HCT116 (cell line): ENCODE measurements around the gene GPX3. TPM values are rescaled to one million over a fixed set of nuclear protein-coding genes. Genes with fewer than 3 reads are reported as not detected.

Experiments
- ATAC-seq: fragments of 200-7000 bp; cut with Tn5 transposase; 2 replicates; pipeline ENCODE4 v1.9.1; 2020; ENCODE audit warnings: mild to moderate bottlenecking, moderate library complexity
- BruUV-seq: library from RNA; stranded (reverse); fragments of 400-500 nt; replicated peaks from 2 replicates; lab custom pipeline; 2021; lab: Mats Ljungman, UMichigan
- CTCF ChIA-PET: fragments of 300-600 bp; sonication (Branson Sonifier 250); formaldehyde crosslinking; loops from one replicate; lab custom pipeline; 2021; ENCODE audit warnings: antibody characterized with exemption; lab: Charles Lee
- POLR2A ChIA-PET: fragments of 300-600, 350-600 bp; sonication (Branson Sonifier 250); formaldehyde crosslinking; loops from one replicate; lab custom pipeline; 2021; ENCODE audit warnings: antibody characterized with exemption; lab: Charles Lee
- RAD21 ChIA-PET, 2 experiments: fragments of 300-600 bp; sonication (Branson Sonifier 250); formaldehyde crosslinking; loops; one replicate each; lab custom pipeline; 2023; ENCODE audit warnings: low total read pairs in 2 of 2; ENCODE audit not compliant: uncharacterized antibody in 2 of 2, unreplicated experiment in 2 of 2, low non-redundant PET in 1 of 2; lab: Charles Lee
- DNase-seq: peaks from one replicate; pipeline ENCODE4 v3.0.0-alpha.2; 2010; ENCODE audit warnings: low read depth, low spot score
- H2AFZ ChIP-seq: fragments of 200-600 bp; shearing (Covaris generic), sonication (generic); 2 replicates; pipeline ENCODE4 v1.6.1; 2017; ENCODE audit warnings: low read depth, mixed run types, mixed read lengths, antibody characterized with exemption, low read length; ENCODE audit not compliant: poor library complexity, severe bottlenecking
- H3K27ac ChIP-seq: 2 replicates; pipeline ENCODE4 v1.5.1; 2012; ENCODE audit warnings: low read depth, low read length
- H3K27me3 ChIP-seq: fragments of 200-600 bp; sonication (generic); 2 replicates; pipeline ENCODE4 v1.6.1; 2016; ENCODE audit warnings: mixed run types, low read length, mixed read lengths; ENCODE audit not compliant: insufficient read depth
- H3K36me3 ChIP-seq, 2 experiments: fragments of 200-500 bp in 1 of 2; fragments of 200-600 bp in 1 of 2; sonication (Bioruptor generic) in 1 of 2; sonication (generic) in 1 of 2; 2 replicates each; pipeline versions ENCODE4 v1.5.1 to v1.6.1; 2014 to 2016; ENCODE audit warnings: low read length in 2 of 2, inconsistent platforms in 1 of 2, mixed read lengths in 1 of 2, mixed run types in 1 of 2; ENCODE audit not compliant: insufficient read depth in 2 of 2, control insufficient read depth in 1 of 2
- H3K4me1 ChIP-seq, 2 experiments: fragments of 200-600 bp in 1 of 2; sonication (generic) in 1 of 2; 2 replicates each; pipeline versions ENCODE4 v1.5.1 to v1.6.1; 2012 to 2017; ENCODE audit warnings: low read length in 2 of 2, inconsistent platforms in 1 of 2, mild to moderate bottlenecking in 1 of 2, mixed read lengths in 1 of 2, mixed run types in 1 of 2, moderate library complexity in 1 of 2; ENCODE audit not compliant: insufficient read depth in 2 of 2, control insufficient read depth in 1 of 2
- H3K4me2 ChIP-seq: fragments of 200-600 bp; sonication (generic); 2 replicates; pipeline ENCODE4 v1.6.1; 2017; ENCODE audit warnings: mixed run types, low read length, mixed read lengths
- H3K4me3 ChIP-seq, 2 experiments: fragments of 200-600 bp in 1 of 2; sonication (generic) in 1 of 2; replicated peaks in 1 of 2; 2 replicates each; pipeline ENCODE4 v1.5.1; 2011 to 2016; ENCODE audit warnings: low read length in 2 of 2, control low read depth in 1 of 2, low read depth in 1 of 2, mild to moderate bottlenecking in 1 of 2, mixed read lengths in 1 of 2, mixed run types in 1 of 2
- H3K79me2 ChIP-seq: fragments of 200-600 bp; sonication (generic); 2 replicates; pipeline ENCODE4 v1.6.1; 2017; ENCODE audit warnings: mild to moderate bottlenecking, mixed run types, low read length, moderate library complexity, mixed read lengths; ENCODE audit not compliant: insufficient read depth
- H3K9ac ChIP-seq: fragments of 200-600 bp; sonication (generic); 2 replicates; pipeline ENCODE4 v1.6.1; 2016; ENCODE audit warnings: low read length, mixed read lengths
- H3K9me2 ChIP-seq: fragments of 200-600 bp; sonication (generic), shearing (Covaris generic); 2 replicates; pipeline ENCODE4 v1.6.1; 2017; ENCODE audit warnings: mixed run types, mild to moderate bottlenecking, moderate library complexity; ENCODE audit not compliant: insufficient read depth
- H3K9me3 ChIP-seq, 2 experiments: fragments of 200-500 bp in 1 of 2; fragments of 200-600 bp in 1 of 2; sonication (Bioruptor generic) in 1 of 2; sonication (generic) in 1 of 2; 2 replicates each; pipeline ENCODE4 v1.6.1; 2014 to 2017; ENCODE audit warnings: low read length in 2 of 2, mixed read lengths in 2 of 2, inconsistent platforms in 1 of 2, low read depth in 1 of 2, mild to moderate bottlenecking in 1 of 2, mixed run types in 1 of 2, moderate library complexity in 1 of 2; ENCODE audit not compliant: control insufficient read depth in 1 of 2, insufficient read depth in 1 of 2
- H4K20me1 ChIP-seq: fragments of 200-600 bp; sonication (generic), shearing (Covaris generic); 2 replicates; pipeline ENCODE4 v1.6.1; 2017; ENCODE audit warnings: mixed run types, mild to moderate bottlenecking, moderate library complexity; ENCODE audit not compliant: insufficient read depth
- EZH2phosphoT487 ChIP-seq: fragments of 200-600 bp; IDR thresholded peaks from 2 replicates; pipeline ENCODE4 v1.6.1; 2018; ENCODE audit warnings: antibody characterized with exemption, borderline replicate concordance
- RAD21 ChIP-seq: IDR thresholded peaks from 2 replicates; pipeline ENCODE4 v1.6.1; 2012; ENCODE audit warnings: low read depth, mild to moderate bottlenecking
- SP1 ChIP-seq: IDR thresholded peaks from 2 replicates; pipeline ENCODE4 v1.6.1; 2012; ENCODE audit warnings: low read depth
- SRF ChIP-seq: IDR thresholded peaks from 2 replicates; pipeline ENCODE4 v1.6.1; 2012; ENCODE audit warnings: low read depth
- TCF7L2 ChIP-seq: IDR thresholded peaks from 2 replicates; pipeline ENCODE4 v1.7.0; 2011; ENCODE audit warnings: borderline replicate concordance, inconsistent platforms; ENCODE audit not compliant: insufficient read depth, insufficient read length; ENCODE audit errors: extremely low read depth
- ZFX ChIP-seq: fragments of 450-650 bp; IDR thresholded peaks from 2 replicates; pipeline ENCODE4 v1.6.1; 2017
- intact Hi-C: fragments of 100-400 bp; cut with micrococcal nuclease; formaldehyde crosslinking; loops from 2 replicates; pipeline ENCODE4 v1.10.0; 2022
- total RNA-seq: library from RNA; stranded (reverse); gene quantifications from one replicate; pipeline ENCODE4 v1.2.1, GENCODE V29; 2021; ENCODE audit not compliant: unreplicated experiment
- TF ChIP-seq, protein P1 (sequence below), 3 experiments: fragments of 200-600 bp in 1 of 3; sonication (generic) in 1 of 3; IDR thresholded peaks in 2 of 3; conservative IDR thresholded peaks in 1 of 3; 2 replicates each; pipeline ENCODE4 v1.5.1; 2012 to 2017; ENCODE audit warnings: low read depth in 2 of 3, low read length in 2 of 3, antibody characterized with exemption in 1 of 3, borderline replicate concordance in 1 of 3, control low read depth in 1 of 3, mild to moderate bottlenecking in 1 of 3, mixed read lengths in 1 of 3, mixed run types in 1 of 3, moderate library complexity in 1 of 3; ENCODE audit not compliant: insufficient read depth in 1 of 3
- TF ChIP-seq, protein P2 (sequence below): IDR thresholded peaks from 2 replicates; pipeline ENCODE4 v1.6.1; 2012; ENCODE audit warnings: low read depth
- TF ChIP-seq, protein P3 (sequence below): IDR thresholded peaks from 2 replicates; pipeline ENCODE4 v1.6.1; 2011; ENCODE audit warnings: mild to moderate bottlenecking, low read length, moderate library complexity; ENCODE audit not compliant: insufficient replicate concordance; ENCODE audit errors: extremely low read depth

Gene GPX3
- total RNA-seq, 1 experiment from 2014 or later: 0.96 TPM

DNA sequence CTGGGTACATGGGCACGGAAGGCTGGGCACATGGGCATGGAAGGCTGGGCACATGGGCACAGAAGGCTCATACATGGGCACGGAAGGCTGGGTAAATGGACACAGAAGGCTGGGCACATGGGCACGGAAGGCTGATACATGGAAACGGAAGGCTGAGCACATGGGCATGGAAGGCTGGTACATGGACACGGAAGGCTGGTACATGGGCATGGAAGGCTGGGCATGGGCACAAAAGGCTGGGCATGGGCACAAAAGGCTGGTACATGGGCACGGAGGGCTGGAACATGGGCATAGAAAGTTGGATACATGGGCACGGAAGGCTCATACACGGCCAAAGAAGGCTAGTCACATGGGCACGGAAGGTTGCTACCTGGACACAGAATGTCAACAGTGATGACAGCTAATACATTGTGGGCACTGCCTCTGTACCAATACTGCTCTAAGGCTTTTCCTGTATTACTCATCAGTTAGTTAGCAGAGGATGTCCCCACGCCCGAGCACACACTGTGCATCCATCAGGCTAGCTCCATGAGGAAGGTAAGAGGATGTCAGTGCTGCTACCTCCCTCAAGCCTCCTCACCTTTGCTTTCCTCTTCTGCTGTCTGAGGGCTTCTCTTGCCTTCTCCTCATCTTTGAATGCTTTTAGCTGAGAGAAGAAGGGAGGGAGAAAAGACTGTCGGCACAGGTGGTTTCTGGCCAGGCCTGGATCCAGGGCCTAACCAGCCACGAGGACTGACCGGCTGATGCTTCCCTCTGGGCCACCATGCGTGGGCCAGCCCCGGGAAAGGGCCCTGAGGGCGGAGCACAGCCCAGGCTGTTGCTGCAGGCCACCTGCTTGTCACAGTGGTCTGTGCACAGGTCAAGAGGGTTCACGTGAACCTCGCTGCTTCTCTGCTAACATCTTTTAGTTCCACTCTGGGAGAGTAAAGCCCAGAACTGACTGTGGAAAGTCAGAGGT, 14.3 kb downstream of the GPX3 start:
- intact Hi-C loops: no loop called here
- Histone ChIP-seq H3K4me2 (no peak overlapping the region), H3K4me1 (peaks cover 0 to 33% of the 10 kb centered on the region in 2 experiments; a peak in 3 of 4 replicates), H2AFZ (no peak overlapping the region), H3K36me3 (peaks cover 10 to 15% of the 10 kb centered on the region in 2 experiments; a peak in 2 of 4 replicates), H3K27me3 (no peaks in the 10 kb centered on the region), H3K9ac (no peak overlapping the region), H3K9me2 (no peaks in the 10 kb centered on the region), H4K20me1 (no peaks in the 10 kb centered on the region), H3K4me3 (no peak overlapping the region), H3K79me2 (no peaks in the 10 kb centered on the region), H3K27ac (no peak overlapping the region), H3K9me3 (no peaks in the 10 kb centered on the region)
- BruUV-seq: no TSS peak
- CTCF ChIA-PET: interaction anchor here (2.0 kb wide), 1 partner anchor 17 kb away, joined by 6 read pairs; no protein-coding TSS in a partner anchor
- RAD21 ChIA-PET: no interaction called here
- DNase-seq (no peak), ATAC-seq (no peak)
- TF ChIP-seq, protein P1, sequence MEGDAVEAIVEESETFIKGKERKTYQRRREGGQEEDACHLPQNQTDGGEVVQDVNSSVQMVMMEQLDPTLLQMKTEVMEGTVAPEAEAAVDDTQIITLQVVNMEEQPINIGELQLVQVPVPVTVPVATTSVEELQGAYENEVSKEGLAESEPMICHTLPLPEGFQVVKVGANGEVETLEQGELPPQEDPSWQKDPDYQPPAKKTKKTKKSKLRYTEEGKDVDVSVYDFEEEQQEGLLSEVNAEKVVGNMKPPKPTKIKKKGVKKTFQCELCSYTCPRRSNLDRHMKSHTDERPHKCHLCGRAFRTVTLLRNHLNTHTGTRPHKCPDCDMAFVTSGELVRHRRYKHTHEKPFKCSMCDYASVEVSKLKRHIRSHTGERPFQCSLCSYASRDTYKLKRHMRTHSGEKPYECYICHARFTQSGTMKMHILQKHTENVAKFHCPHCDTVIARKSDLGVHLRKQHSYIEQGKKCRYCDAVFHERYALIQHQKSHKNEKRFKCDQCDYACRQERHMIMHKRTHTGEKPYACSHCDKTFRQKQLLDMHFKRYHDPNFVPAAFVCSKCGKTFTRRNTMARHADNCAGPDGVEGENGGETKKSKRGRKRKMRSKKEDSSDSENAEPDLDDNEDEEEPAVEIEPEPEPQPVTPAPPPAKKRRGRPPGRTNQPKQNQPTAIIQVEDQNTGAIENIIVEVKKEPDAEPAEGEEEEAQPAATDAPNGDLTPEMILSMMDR (IDR thresholded peaks at IDR 0.05 in 2 of 3, conservative IDR thresholded peaks at IDR 0.05 in 1 of 3; ENCODE audit: borderline replicate concordance in 1 of 3, insufficient read depth in 1 of 3, low read depth in 2 of 3, low read length in 2 of 3): no peak
- TF ChIP-seq SRF (no peak), SP1 (no peak), RAD21 (no peak), EZH2phosphoT487 (no peak), TCF7L2 (no peak), ZFX (no peak)
- TF ChIP-seq, protein P2, sequence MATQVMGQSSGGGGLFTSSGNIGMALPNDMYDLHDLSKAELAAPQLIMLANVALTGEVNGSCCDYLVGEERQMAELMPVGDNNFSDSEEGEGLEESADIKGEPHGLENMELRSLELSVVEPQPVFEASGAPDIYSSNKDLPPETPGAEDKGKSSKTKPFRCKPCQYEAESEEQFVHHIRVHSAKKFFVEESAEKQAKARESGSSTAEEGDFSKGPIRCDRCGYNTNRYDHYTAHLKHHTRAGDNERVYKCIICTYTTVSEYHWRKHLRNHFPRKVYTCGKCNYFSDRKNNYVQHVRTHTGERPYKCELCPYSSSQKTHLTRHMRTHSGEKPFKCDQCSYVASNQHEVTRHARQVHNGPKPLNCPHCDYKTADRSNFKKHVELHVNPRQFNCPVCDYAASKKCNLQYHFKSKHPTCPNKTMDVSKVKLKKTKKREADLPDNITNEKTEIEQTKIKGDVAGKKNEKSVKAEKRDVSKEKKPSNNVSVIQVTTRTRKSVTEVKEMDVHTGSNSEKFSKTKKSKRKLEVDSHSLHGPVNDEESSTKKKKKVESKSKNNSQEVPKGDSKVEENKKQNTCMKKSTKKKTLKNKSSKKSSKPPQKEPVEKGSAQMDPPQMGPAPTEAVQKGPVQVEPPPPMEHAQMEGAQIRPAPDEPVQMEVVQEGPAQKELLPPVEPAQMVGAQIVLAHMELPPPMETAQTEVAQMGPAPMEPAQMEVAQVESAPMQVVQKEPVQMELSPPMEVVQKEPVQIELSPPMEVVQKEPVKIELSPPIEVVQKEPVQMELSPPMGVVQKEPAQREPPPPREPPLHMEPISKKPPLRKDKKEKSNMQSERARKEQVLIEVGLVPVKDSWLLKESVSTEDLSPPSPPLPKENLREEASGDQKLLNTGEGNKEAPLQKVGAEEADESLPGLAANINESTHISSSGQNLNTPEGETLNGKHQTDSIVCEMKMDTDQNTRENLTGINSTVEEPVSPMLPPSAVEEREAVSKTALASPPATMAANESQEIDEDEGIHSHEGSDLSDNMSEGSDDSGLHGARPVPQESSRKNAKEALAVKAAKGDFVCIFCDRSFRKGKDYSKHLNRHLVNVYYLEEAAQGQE: no peak
- TF ChIP-seq, protein P3, sequence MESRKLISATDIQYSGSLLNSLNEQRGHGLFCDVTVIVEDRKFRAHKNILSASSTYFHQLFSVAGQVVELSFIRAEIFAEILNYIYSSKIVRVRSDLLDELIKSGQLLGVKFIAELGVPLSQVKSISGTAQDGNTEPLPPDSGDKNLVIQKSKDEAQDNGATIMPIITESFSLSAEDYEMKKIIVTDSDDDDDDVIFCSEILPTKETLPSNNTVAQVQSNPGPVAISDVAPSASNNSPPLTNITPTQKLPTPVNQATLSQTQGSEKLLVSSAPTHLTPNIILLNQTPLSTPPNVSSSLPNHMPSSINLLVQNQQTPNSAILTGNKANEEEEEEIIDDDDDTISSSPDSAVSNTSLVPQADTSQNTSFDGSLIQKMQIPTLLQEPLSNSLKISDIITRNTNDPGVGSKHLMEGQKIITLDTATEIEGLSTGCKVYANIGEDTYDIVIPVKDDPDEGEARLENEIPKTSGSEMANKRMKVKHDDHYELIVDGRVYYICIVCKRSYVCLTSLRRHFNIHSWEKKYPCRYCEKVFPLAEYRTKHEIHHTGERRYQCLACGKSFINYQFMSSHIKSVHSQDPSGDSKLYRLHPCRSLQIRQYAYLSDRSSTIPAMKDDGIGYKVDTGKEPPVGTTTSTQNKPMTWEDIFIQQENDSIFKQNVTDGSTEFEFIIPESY: no peak
- POLR2A ChIA-PET: no interaction called here
